ENCODE results near the gene MYLK.

The MYLK gene

DNA sequence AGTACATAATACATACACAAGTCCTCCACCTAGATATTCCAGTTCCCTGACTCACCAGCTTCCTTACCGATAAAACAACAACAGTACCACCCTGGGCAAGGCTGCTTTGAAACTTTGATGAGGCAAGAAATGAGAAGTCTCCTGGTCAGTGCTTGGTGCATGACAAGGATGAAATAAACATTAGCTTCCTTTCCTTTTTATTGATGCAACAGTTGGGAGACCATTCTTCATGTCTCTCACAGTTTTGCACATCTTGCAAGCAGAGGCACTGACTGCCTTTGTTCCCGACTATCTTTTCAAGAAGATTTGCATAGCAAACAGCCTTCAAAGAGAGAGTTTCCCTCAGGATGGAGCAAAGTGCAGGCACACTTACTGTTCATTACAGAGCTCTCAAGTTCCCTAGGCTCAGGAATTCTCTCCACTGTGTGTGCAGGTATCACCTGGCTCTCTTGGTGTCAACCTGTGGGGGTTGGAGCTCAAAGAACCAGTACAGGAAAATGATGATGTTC, 65.2 kb downstream of the MYLK start:
- no peak overlapping the region for H3K27ac ChIP-seq (ENCODE audit: low read length)
- peaks cover 6% of the 10 kb centered on the region; the same call in 1 of the 2 replicates for H3K4me1 ChIP-seq (ENCODE audit: insufficient read depth, low read length)
- no peaks in the 10 kb centered on the region for H3K9me3 ChIP-seq (ENCODE audit: insufficient read depth, low read depth, low read length)
- H3K4me3 ChIP-seq (ENCODE audit: low read length): no peak overlapping the region
- no peaks in the 10 kb centered on the region for H3K27me3 ChIP-seq (ENCODE audit: insufficient read depth, low read length)
- no peak overlapping the region for H3K9ac ChIP-seq (ENCODE audit: low read depth, low read length)
- no peaks in the 10 kb centered on the region for H3K36me3 ChIP-seq (ENCODE audit: insufficient read depth, low read depth, low read length)

DNA sequence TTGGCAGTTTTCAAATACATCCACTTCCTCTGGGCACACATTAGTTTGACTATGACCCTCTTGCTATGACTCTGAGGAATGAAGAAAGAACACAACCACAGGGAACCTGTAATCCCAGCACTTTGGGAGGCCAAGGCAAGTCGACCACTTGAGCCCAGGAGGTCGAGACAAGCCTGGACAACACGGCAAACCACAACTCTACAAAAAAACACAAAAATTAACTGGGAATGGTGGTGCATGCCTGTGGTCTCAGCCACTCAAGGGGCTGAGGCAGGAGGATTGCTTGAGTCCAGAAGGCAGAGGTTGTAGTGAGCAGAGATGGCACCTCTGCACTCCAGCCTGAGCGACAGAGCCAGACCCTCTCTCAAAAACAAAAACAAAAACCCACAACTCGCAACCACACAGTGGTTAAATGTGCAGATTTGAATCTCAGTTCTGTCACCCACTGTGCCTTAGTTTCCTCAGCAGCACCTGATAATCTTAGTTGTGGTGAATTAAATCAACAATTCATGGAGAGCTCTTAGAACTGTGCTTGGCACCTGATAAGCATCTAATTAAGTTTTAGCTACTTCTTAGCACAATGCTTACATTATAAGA, 65.7 kb downstream of the MYLK start:
- no peaks in the 10 kb centered on the region for H3K9me3 ChIP-seq (ENCODE audit: insufficient read depth, low read depth, low read length)
- H3K27ac ChIP-seq (ENCODE audit: low read length): no peak overlapping the region
- H3K4me1 ChIP-seq (ENCODE audit: insufficient read depth, low read length): peaks cover 6% of the 10 kb centered on the region; the same call in 1 of the 2 replicates
- no peak overlapping the region for H3K9ac ChIP-seq (ENCODE audit: low read depth, low read length)
- H3K36me3 ChIP-seq (ENCODE audit: insufficient read depth, low read depth, low read length): no peaks in the 10 kb centered on the region
- H3K4me3 ChIP-seq (ENCODE audit: low read length): no peak overlapping the region
- H3K27me3 ChIP-seq (ENCODE audit: insufficient read depth, low read length): no peaks in the 10 kb centered on the region

DNA sequence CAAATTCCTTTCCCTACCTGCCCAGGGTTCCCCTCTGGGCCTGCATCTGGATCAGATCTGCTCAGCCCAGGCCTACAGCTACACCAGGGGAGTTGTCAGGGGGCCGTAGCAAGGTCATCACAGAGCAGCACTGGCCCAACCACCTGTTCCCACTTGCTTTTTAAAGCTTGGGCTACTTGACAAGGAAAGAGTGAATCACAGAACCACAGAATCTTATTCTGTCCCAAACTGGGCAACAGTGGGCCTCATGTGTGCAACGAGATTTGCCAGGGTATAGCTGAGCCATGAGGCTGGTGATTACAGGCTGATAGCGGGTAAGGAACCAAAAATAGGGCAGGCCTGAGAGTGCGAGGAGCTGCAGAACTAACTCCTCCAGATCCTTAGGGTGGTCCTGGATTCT, 66.7 kb downstream of the MYLK start:
- peaks cover 6% of the 10 kb centered on the region; the same call in 1 of the 2 replicates for H3K4me1 ChIP-seq (ENCODE audit: insufficient read depth, low read length)
- H3K27me3 ChIP-seq (ENCODE audit: insufficient read depth, low read length): no peaks in the 10 kb centered on the region
- no peaks in the 10 kb centered on the region for H3K36me3 ChIP-seq (ENCODE audit: insufficient read depth, low read depth, low read length)
- H3K4me3 ChIP-seq (ENCODE audit: low read length): no peak overlapping the region
- H3K9me3 ChIP-seq (ENCODE audit: insufficient read depth, low read depth, low read length): no peaks in the 10 kb centered on the region
- H3K9ac ChIP-seq (ENCODE audit: low read depth, low read length): no peak overlapping the region
- H3K27ac ChIP-seq (ENCODE audit: low read length): no peak overlapping the region

DNA sequence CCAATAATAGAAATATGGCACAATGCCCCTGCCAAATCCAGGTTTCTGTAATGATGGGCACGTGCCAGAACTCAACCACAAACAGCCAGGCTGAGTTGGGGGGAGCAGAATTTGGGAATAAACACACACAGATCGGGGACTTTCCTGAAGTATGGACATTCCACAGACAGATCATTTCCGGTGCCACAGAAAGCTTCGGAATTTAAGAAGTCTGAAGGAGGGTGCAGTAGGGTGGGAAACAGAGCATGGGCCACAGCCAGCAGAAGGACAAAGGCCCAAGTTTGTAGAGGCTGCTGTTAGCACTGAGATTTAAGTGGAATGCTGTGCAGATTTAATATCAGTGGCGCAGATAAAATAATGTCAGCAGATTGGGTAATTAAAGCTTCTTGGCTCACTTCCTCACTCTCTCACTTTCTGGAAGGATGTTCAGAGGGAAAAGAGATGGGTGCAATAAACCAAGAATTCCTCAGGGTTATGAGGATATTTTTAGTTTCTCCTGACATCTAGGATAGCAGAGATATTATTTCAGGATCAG, 67.4 kb downstream of the MYLK start:
- no peaks in the 10 kb centered on the region for H3K36me3 ChIP-seq (ENCODE audit: insufficient read depth, low read depth, low read length)

DNA sequence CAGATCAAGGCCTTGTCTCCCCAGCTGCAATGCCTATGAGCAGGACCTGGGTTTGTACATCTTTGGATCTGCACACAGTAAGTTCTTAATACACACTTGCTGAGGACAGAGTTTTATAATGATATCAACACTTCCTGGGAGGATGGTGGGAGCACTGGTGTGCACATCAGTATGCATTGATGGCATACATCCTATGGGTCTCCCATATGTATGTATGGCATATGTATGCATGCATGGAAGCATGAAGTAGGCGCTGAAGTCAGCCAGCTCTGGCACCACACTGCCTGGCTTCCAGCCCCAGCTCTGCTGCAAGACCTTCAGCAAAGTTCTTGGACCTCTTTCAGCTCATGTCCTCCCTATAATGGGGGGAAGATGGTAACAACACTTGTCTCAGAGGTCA, 68.2 kb downstream of the MYLK start:
- H3K9ac ChIP-seq (ENCODE audit: low read depth, low read length): no peak overlapping the region
- no peak overlapping the region for H3K4me3 ChIP-seq (ENCODE audit: low read length)
- peaks cover 6% of the 10 kb centered on the region; the same call in 1 of the 2 replicates for H3K4me1 ChIP-seq (ENCODE audit: insufficient read depth, low read length)
- H3K27me3 ChIP-seq (ENCODE audit: insufficient read depth, low read length): no peaks in the 10 kb centered on the region
- H3K27ac ChIP-seq (ENCODE audit: low read length): no peak overlapping the region
- H3K9me3 ChIP-seq (ENCODE audit: insufficient read depth, low read depth, low read length): no peaks in the 10 kb centered on the region
- no peaks in the 10 kb centered on the region for H3K36me3 ChIP-seq (ENCODE audit: insufficient read depth, low read depth, low read length)

More for the DNA sequence above, 67.4 kb downstream of the MYLK start:
- peaks cover 6% of the 10 kb centered on the region; the same call in 1 of the 2 replicates for H3K4me1 ChIP-seq (ENCODE audit: insufficient read depth, low read length)
- no peaks in the 10 kb centered on the region for H3K27me3 ChIP-seq (ENCODE audit: insufficient read depth, low read length)
- no peak overlapping the region for H3K4me3 ChIP-seq (ENCODE audit: low read length)
- no peaks in the 10 kb centered on the region for H3K9me3 ChIP-seq (ENCODE audit: insufficient read depth, low read depth, low read length)
- no peak overlapping the region for H3K9ac ChIP-seq (ENCODE audit: low read depth, low read length)
- no peak overlapping the region for H3K27ac ChIP-seq (ENCODE audit: low read length)

- Histone ChIP-seq H3K4me3 (ENCODE audit: low read length) (no peak overlapping the region), H3K36me3 (ENCODE audit: insufficient read depth, low read depth, low read length) (no peaks in the 10 kb centered on the region), H3K27ac (ENCODE audit: low read length) (no peak overlapping the region), H3K9me3 (ENCODE audit: insufficient read depth, low read depth, low read length) (no peaks in the 10 kb centered on the region), H3K9ac (ENCODE audit: low read depth, low read length) (no peak overlapping the region), H3K27me3 (ENCODE audit: insufficient read depth, low read length) (no peaks in the 10 kb centered on the region), H3K4me1 (ENCODE audit: insufficient read depth, low read length) (no peaks in the 10 kb centered on the region)
Measured at GRCh38 chr3:123813876-123814275, 70.3 kb downstream of the MYLK start.

DNA sequence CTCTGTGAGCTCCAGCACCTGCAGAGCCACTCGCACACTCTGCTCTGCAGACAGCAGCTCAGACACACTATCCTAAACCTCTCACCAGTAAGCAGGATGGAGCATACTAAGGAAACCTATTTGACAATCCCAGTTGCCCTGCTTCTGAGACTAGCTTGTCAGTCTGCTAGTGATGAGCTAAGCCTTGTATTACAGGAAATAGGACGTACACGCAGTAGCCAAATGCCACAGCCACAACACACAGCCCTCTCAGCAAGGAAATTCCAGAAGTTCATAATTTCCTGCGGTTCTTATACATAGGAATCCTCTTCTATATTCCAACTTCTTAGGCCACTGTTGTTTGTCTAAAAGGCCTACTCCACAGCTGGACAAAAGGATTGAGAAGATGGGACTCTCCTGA, 74.5 kb downstream of the MYLK start:
- Histone ChIP-seq H3K9me3 (ENCODE audit: insufficient read depth, low read depth, low read length) (no peaks in the 10 kb centered on the region), H3K27me3 (ENCODE audit: insufficient read depth, low read length) (no peaks in the 10 kb centered on the region), H3K4me3 (ENCODE audit: low read length) (no peak overlapping the region), H3K4me1 (ENCODE audit: insufficient read depth, low read length) (no peaks in the 10 kb centered on the region), H3K27ac (ENCODE audit: low read length) (no peak overlapping the region), H3K36me3 (ENCODE audit: insufficient read depth, low read depth, low read length) (no peaks in the 10 kb centered on the region), H3K9ac (ENCODE audit: low read depth, low read length) (no peak overlapping the region)

GRCh38 chr3:123808812-123809211, 75.3 kb downstream of the MYLK start:
- H3K27me3 ChIP-seq (ENCODE audit: insufficient read depth, low read length): no peaks in the 10 kb centered on the region
- no peaks in the 10 kb centered on the region for H3K36me3 ChIP-seq (ENCODE audit: insufficient read depth, low read depth, low read length)
- H3K27ac ChIP-seq (ENCODE audit: low read length): no peak overlapping the region
- H3K4me1 ChIP-seq (ENCODE audit: insufficient read depth, low read length): no peaks in the 10 kb centered on the region
- H3K9ac ChIP-seq (ENCODE audit: low read depth, low read length): no peak overlapping the region
- H3K9me3 ChIP-seq (ENCODE audit: insufficient read depth, low read depth, low read length): no peaks in the 10 kb centered on the region
- no peak overlapping the region for H3K4me3 ChIP-seq (ENCODE audit: low read length)

DNA sequence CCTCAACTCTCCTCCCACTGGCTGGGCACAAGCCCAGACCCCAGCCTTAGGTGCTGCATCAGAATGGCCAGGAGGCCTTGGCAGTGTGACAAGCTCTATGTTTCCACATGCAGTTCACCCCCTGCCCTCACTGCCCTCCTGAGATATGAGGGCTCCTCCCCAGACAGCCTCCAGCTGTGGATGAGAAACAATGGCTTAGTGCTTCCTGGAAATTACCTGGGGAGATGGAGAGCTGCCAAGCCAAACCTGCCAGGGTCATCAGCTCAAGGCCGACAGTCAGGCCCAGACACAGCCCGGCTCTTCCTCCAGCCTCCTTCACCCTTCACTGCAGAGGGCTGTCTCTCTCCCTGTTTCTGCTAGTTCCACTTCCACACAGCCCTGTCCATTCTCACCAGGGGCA, 76.3 kb downstream of the MYLK start:
- Histone ChIP-seq H3K9me3 (ENCODE audit: insufficient read depth, low read depth, low read length) (no peaks in the 10 kb centered on the region), H3K27ac (ENCODE audit: low read length) (no peak overlapping the region), H3K27me3 (ENCODE audit: insufficient read depth, low read length) (no peaks in the 10 kb centered on the region), H3K4me1 (ENCODE audit: insufficient read depth, low read length) (no peaks in the 10 kb centered on the region), H3K36me3 (ENCODE audit: insufficient read depth, low read depth, low read length) (no peaks in the 10 kb centered on the region), H3K9ac (ENCODE audit: low read depth, low read length) (no peak overlapping the region), H3K4me3 (ENCODE audit: low read length) (no peak overlapping the region)

GRCh38 chr3:123805504-123805903, 78.6 kb downstream of the MYLK start:
- Histone ChIP-seq H3K36me3 (ENCODE audit: insufficient read depth, low read depth, low read length) (no peaks in the 10 kb centered on the region), H3K27me3 (ENCODE audit: insufficient read depth, low read length) (no peaks in the 10 kb centered on the region), H3K9me3 (ENCODE audit: insufficient read depth, low read depth, low read length) (no peaks in the 10 kb centered on the region), H3K9ac (ENCODE audit: low read depth, low read length) (no peak overlapping the region), H3K27ac (ENCODE audit: low read length) (no peak overlapping the region), H3K4me1 (ENCODE audit: insufficient read depth, low read length) (no peaks in the 10 kb centered on the region), H3K4me3 (ENCODE audit: low read length) (no peak overlapping the region)

DNA sequence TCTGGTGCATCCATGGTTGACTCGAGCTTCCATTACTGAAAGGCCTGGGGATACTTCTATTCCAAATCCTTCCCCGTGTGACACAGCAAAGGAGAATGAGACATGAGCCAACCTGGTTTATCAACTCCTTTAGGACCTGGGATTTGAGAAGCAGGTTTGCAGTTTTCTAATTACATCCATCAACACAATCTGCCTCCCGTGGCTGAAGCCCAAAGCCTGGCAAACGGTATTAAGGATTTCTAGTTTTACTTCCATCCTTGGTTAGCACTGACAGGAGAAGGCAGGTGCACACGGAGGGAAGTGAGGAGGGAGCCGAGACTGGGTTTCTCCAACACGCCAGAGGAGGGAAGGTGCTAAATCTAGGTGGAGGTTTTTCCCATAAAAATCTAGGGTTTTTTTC, 79.0 kb downstream of the MYLK start:
- Histone ChIP-seq H3K27me3 (ENCODE audit: insufficient read depth, low read length) (no peaks in the 10 kb centered on the region), H3K9ac (ENCODE audit: low read depth, low read length) (no peak overlapping the region), H3K4me3 (ENCODE audit: low read length) (no peak overlapping the region), H3K36me3 (ENCODE audit: insufficient read depth, low read depth, low read length) (no peaks in the 10 kb centered on the region), H3K27ac (ENCODE audit: low read length) (no peak overlapping the region), H3K9me3 (ENCODE audit: insufficient read depth, low read depth, low read length) (no peaks in the 10 kb centered on the region), H3K4me1 (ENCODE audit: insufficient read depth, low read length) (no peaks in the 10 kb centered on the region; the same call in 1 of the 2 replicates)

DNA sequence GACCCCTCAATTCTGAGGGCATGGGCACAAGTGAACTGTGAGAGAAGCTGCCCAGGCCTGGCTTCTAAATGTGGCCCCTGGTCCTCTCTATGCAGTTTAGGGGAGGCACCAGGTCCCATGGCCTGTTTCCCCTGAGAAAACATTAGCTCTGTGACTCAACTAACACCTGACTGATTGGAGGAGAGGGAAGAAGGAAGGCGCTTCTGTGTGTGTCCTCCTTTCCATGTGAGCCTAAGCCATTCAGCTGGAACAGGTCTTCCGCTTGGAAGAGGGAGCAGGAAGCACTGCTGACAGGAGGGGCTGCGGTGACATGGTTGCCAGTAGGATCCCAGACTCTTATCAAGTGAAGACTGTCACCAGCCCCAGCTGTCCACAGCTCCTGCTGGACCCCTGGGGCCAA, 79.5 kb downstream of the MYLK start:
- Histone ChIP-seq H3K4me1 (ENCODE audit: insufficient read depth, low read length) (no peaks in the 10 kb centered on the region; the same call in 1 of the 2 replicates), H3K9ac (ENCODE audit: low read depth, low read length) (no peak overlapping the region), H3K27me3 (ENCODE audit: insufficient read depth, low read length) (no peaks in the 10 kb centered on the region), H3K27ac (ENCODE audit: low read length) (no peak overlapping the region), H3K9me3 (ENCODE audit: insufficient read depth, low read depth, low read length) (no peaks in the 10 kb centered on the region), H3K36me3 (ENCODE audit: insufficient read depth, low read depth, low read length) (no peaks in the 10 kb centered on the region), H3K4me3 (ENCODE audit: low read length) (no peak overlapping the region)

Measured in iPS-20b (cell line).